GM18508 (cell line): ENCODE results near the gene BCL2L1.

Source experiments
- ATAC-seq: cut with Tn5 transposase; IDR thresholded peaks from one replicate; pipeline ENCODE4 v1.9.1; 2021; ENCODE audit warnings: moderate number of reproducible peaks; ENCODE audit not compliant: insufficient read depth, unreplicated experiment

BCL2L1 gene

GRCh38 chr20:31738729-31739549 lies 16.3 kb upstream of the BCL2L1 start, which contains the start of gene TPX2:
Gene TPX2, plus strand, starts transcription at chr20:31739290. Its CDS starts 18,187 bp downstream, at chr20:31757477.
- ATAC-seq: peak; percentile 67

DNA sequence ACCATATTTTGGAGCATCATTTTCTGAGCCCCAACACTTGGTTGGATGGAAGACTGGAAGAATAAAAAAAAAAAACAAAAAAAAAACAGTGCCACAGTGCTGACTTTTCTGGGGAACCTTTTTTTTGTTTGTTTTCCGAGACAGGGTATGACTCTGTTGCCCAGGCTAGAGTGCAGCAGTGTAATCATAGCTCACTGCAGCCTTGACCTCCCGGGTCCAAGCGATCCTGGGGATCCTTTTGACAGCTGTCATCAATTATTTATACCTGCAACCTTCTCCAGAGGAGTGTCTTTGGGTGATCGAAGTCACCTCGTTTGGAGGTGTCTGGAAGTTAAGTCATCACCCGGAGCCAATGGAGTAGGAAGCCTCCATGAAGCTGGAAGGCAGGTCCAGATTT lies 8.7 kb upstream of the BCL2L1 start:
- ATAC-seq: no peak

DNA sequence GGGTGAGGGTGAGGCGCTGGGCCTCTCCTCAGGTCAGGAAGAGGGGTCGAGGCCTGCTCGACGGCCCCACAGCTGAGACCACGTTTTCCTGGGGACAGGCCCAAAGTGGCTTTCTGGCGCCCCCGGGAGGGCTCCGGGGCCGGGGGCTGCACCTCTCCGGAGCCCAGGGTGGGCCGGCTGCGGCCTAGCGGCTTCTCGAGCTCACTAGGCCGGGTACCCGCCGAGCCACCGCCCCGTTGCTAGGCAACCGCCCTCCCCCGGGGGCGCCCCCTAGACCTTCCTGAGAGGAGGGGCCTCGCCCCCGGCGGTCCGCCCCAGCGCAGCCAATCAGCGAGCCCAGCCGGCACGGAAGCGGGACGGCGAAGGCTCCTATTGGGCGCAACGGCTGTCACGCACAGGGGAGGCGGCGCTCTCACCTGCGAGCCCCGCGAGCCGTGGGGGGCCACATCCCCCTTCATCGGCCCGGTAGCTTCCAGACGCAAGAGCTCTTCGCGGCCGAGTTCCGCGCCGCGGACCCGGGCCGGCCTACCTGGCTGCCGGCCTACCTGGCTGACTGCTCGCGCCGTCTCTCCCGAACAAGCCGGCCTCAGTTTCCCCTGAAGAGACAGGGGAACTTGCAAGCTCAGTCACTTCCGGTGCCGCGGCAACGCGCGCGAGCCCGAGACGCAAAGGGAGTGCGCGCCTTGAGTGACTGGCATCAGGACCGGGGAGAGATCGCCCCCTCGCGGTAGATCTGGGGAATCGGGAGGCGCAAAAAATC lies 831 bp upstream of the BCL2L1 start:
- ATAC-seq: peak; percentile 54

- ATAC-seq: no peak
Observed at GRCh38 chr20:31723069-31723318, 326 bp upstream of the BCL2L1 start.

GRCh38 chr20:31721408-31722256 lies 1.0 kb downstream of the BCL2L1 start:
- ATAC-seq: no peak

GRCh38 chr20:31720486-31721407 lies 1.9 kb downstream of the BCL2L1 start:
- ATAC-seq: no peak

DNA sequence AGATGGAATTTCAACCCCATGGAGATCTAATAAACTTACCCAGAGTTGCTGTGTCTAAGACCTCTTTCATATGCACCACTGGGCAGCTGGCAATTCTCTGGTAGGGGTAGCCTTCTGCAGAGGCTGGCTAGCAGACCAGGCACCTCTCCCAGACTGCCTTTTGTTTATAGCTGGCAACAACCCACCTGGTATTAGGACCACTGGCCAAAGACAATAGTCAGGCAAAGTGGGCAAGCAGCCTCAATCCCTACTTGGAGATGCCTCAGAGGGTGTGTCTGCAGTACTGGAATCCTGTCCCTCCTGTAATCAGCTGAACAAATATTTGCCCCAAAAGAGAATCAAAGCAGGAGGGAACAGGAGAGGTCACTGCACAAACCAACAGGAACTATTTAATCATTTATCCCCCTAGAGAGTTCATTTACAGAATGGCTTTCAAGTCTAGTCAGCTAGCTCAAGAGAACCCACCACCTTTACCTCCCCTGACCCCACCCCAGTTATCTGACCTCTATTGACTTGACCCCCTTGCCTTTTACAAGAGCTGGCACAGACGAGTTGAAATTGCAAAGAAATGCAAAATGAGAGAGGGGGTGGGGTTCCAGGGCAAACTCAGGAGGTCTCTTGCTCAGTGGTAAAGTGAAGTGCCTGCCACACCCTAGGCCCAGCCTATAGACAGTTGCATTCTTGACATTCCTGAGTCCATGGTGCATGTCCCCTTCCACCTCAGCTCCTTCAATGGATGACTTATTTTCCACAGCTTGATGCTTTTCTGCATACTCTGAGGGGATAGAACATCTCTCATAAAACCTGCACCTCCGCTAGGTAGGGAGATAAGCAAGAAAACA lies 2.8 kb downstream of the BCL2L1 start:
- ATAC-seq: no peak

GRCh38 chr20:31718952-31719643 lies 3.6 kb downstream of the BCL2L1 start:
- ATAC-seq: no peak

GRCh38 chr20:31717478-31718201 lies 5.0 kb downstream of the BCL2L1 start:
- peak; percentile 47 for ATAC-seq

DNA sequence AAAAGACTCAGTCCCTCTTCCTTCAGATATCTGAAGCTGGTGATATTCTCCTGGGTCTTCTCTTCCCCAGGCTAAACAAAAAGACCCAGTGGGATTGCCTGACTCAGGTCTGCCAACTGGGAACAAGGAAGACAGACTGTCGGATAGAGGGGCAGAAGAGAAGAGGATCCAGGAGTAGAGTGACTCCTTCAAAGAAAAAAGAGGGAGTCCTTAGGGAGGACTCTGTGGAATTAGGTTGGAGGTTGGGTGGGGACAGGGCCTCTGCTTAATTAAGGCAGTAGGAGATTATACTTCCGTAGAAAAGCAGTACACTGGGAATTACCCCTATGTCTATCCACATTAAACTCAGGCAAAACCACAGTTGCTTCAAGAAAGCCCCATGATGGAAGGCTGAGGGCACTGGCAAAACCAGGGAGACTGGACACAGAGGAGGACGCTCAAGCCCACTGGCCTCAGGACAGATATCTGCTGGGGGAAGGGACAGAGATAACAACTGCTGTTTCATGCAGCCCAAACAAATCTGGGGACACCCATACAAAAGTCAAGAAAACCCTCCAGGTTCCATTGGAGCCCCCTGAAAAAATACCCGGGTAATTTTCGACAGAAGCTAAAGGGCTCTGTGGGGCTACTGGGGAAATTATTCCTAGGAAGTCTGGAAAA lies 5.7 kb downstream of the BCL2L1 start:
- no peak for ATAC-seq

- ATAC-seq: no peak
Observed at GRCh38 chr20:31716351-31716750, 6.3 kb downstream of the BCL2L1 start.

DNA sequence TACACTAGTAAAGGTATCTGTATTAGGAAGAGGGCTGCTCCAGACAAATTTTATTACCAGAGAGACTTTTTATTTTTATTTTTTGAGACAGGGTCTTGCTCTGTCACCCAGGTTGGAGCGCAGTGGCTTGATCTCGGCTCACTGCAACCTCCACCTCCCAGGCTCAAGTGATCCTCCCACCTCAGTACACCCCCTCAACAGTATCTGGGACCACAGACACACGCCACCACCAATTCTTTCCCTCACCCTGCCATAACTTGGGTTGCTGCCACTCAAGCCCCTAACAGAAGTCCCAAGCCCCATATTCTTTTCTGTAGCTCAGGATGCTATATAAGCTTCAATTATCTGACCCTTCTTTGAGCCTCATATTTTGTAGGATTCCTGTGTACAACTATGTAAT lies 6.9 kb downstream of the BCL2L1 start:
- no peak for ATAC-seq

DNA sequence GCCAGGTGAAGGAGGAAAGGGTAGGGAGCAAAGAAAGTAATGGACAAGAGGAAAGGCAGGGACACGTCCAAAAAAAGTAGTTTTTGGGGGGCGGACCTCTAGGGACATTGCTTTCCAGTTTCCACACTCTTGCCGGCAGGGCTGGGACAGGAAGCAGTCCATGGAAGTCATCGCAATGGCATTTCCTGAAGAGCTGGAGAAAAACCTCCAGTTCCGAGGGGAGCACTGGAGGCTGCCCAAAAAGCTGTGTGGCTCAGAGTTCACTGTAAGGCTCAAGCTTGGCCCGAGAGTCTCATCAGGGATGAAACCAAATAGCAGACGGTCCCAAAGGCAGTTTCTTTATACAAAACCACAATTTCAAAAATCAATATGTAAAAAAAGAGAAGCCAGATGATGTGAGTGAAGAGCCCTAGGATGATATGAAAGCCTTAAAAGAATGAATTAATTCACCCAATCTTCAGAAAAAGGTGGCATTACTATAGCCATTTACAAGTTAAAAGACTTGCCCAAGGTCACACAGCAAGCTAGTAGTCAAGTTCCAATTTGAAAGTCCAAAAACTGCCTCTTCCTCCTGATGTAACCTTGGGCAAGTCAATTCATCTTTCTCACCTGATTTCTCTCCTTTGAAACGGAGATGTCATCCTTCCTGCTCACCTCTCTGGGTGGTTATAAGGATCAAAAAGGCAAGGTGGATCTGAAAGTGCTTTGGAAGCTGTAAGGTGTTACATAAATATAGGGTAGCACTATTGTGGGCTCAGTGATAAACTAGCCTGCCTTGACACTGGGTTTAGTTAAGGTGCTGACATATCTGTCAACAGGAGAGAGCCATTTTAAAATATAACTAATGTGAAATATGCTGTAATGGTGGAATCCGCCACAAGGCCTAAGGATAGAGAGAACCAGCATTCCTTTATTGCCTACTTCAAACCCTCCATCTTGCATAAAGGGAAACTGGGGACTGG lies 9.1 kb downstream of the BCL2L1 start:
- no peak for ATAC-seq

DNA sequence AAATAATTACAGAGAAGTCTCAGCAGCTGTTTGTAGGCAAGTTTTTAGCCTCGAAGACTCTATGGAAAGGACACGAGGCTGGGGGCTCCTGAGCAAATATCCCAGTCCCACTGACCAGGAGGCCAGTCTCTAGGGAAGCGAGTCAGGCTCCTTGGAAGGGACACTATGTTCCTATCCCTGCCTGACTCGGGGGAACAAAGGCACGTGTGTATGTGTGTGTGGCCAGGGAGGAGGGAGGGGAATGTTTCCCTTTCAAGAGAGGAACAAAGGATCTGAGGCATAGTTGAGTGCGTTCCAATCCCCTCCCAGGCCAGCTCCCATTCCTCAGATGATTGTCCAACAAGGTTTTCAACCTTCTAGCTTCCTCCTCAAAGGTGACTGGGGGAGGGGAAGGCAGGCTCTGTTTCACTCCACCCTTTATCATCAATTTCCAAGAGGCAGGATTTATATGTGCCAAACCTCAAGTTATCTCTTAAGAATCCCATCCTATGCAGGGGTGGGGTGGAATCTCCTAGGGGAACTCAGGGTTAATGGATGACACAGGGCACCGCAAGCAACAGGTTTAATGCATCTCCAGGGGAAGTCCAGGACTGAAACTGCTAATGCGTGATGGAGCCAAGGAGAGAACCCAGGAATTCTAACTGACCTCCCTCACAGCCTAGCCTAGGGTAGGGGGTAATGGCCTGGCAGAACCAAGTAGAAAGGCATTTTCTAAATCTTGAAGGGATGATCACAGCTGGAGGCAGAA lies 9.9 kb downstream of the BCL2L1 start:
- ATAC-seq: no peak

DNA sequence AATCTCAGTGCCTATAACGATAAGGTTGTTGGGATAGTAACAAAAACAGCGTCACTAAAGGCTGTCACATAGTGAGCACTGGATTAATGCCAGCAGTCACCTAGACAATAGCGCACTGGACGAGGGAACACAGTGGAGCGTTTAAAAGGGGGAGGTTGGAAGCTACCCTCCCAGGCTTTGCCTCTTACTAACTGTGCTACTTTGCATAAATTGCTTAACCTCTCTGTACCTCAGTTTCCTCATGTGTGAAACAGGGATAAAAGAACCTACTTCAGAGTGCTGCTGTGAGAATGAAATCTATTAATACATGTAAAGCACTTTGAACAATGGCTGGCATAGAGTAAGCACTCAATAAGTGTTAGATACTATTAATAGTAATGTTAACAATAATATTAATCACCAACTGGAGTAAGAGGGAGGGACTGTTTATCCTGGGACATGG lies 10.5 kb downstream of the BCL2L1 start:
- ATAC-seq: no peak
